ENCODE measurements around the gene TMEM89.
A peak's percentile ranks its signal among the peaks of the same experiment; 100 is the strongest.

Gene TMEM89

DNA sequence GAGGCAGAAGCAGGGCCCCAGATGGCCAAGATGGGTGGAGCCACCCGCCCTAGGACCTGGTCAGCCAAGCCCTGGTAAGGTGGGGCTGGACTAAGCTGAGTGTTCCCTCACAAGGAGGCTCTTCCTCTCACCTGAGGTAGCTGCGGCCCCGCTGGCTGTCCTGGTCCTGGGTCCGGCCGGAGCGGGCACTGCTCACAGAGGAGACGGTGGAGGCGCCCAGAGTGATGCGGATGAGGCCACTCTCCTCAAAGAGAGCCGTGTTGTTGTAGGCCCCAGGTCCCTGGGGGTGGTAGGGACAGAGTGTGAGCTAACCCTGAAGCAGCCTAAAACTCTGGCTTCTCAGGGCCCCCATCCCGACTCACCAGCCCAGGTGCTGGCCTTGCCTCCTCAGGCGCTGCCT is 21.0 kb upstream of the TMEM89 start:
- DNase-seq (ENCODE audit: low spot score) = no peak

- DNase-seq (ENCODE audit: low spot score) = no peak
Observed at GRCh38 chr3:48641396-48641795, 19.8 kb upstream of the TMEM89 start.

DNA sequence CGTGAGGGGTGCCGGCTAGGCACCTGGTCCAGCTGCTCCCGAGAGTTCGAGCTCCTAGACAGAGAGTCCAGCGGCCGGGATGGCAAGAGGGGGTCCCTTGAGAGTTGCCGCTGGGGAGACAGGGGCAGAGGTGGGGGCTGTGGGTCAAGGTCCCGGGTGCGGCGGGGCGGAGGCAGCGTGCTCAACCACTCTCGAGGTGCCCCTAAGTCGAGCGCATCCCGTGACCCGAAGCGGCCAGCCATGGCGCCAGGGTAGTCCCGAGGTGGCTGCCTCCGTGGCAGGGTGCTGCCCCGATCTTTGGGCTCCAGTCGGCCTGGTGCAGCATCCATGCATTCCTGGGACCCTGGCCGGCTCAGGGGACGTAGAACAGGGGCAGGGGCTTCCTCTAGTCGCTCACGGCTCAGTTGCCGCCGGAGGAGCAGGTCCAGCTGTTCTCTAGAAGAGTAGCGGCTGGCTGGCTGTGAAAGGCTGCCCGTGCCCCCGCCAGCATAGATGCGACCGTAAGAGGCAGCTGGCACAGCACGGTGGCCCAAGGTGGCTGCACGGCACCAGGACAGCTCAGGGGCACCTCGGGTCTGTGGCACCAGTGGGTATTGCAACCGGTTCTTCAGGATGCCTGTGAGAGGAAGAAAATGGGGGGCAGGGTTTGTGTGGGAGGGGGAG is 18.5 kb upstream of the TMEM89 start:
- DNase-seq (ENCODE audit: low spot score) = no peak

GRCh38 chr3:48637305-48637704 is 15.7 kb upstream of the TMEM89 start:
- DNase-seq (ENCODE audit: low spot score) = no peak

DNA sequence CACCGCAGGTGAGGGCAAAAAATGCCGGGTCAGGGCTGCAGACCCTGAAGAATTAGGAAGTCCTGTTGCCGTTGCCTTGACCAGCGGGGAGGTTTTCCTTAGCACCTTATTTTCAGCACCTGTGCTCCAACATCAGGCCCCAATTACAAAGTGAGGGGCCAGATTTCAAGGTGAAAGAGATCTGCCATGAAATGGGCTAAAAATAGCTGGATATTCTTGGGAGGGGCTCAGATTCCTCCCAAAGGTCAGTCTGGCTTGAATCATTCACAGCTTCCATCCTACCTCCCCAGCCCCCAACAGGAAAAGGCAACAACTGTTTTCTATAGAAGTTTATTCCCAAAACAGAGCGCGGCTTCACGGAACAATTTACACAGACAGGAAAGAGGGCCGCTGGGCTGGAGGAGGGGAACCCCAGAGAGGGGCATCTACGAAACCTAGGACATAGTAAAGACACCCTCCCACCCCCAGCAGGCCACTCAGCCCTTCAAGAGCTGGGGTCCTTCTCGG is 14.6 kb upstream of the TMEM89 start:
- DNase-seq (ENCODE audit: low spot score) = no peak

DNA sequence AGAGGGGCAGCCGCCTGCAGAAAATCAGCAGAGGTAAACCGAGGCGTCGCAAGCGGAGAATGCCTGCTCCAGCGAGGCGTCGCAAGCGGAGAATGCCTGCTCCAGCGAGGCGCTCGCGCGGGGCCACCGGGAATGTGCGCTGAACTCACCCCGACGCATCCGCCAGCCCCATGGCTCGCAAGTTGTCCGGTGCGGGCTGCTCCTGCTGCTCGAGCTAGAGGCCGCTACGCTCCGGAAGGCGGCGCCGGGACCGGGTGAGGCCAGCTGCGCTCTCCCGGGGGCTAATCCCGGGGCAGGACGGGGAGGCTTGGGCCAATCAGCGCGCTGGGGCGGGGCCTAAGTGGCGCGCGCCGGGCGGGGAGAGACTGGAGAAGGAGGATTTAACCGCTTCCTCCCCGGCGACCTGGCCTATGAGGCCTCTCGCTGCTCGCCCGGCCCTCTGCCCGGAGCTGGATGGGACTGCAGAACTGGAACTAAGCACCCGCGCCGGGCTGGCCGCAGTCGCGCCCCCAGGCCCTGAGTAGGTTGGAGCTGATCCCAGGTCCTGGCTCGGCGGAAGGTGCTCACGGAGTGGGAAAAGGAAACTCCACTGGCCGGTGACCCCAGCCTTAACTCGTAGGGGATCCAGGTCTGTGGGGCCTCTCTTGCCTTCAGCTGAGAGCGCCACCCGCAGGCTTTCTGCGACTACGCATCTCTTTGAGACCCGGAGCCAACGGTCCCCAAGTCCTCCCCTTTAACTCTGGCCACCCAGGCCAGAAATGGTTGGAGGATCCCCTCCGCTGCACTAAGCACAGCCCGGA is 13.9 kb upstream of the TMEM89 start, which contains the start of gene SLC26A6:
Gene SLC26A6, minus strand, starts transcription at position 240 of the 800 bp plus-strand sequence. Its CDS starts 68 bp downstream, at position 172.
- DNase-seq (ENCODE audit: low spot score) = peak; percentile 95

DNA sequence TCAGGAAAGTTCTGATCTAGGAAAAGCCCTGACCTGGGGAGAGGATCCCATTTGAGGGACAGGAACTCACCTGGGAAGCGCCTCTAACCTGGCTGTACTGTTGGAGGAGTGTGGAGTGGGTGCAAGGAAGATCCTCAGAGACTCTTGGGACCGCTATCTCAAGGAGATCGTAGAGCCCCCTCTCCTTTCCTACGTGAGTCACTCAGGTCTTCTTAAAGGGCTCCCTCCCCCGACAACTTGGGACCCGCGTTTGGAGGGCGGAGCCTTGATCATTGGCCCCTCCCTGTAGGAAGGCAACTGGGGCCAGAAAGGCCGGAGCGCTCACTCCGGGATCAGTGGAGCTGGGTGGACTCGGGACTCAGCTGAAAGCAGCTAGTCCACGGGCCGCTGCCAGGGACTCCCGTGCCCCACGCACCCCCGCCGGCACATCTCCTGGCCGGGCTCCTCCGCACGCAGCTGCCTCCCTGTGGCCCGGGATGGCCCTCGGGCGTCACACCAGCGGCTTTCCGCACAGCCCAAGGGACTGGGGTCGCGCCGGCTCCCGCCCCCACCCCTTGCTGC is 13.2 kb upstream of the TMEM89 start:
- DNase-seq (ENCODE audit: low spot score) = peak; percentile 74

GRCh38 chr3:48633743-48634142 is 12.2 kb upstream of the TMEM89 start:
- DNase-seq (ENCODE audit: low spot score) = no peak

DNA sequence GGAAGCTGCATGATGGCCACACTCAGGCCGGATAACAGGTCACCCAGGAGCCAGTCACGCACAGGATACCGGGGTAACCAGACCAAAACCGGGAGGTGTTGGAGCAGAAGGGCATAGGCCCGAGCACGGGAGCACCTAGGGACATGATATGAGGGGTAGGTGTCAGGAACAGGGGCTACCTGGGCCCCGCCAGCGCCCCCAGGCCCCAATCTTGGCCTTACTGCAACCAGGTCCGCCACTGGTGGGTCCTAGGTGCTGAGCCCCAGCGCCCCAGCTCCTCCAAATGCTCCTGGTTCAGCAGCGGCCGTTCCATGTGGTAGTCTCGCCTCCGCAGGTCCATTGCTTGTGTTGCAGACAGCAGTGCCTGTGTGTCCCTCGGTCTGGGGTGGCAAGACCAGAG is 11.7 kb upstream of the TMEM89 start:
- DNase-seq (ENCODE audit: low spot score) = no peak

GRCh38 chr3:48631516-48632448 is 10.2 kb upstream of the TMEM89 start:
- no peak for DNase-seq (ENCODE audit: low spot score)

DNA sequence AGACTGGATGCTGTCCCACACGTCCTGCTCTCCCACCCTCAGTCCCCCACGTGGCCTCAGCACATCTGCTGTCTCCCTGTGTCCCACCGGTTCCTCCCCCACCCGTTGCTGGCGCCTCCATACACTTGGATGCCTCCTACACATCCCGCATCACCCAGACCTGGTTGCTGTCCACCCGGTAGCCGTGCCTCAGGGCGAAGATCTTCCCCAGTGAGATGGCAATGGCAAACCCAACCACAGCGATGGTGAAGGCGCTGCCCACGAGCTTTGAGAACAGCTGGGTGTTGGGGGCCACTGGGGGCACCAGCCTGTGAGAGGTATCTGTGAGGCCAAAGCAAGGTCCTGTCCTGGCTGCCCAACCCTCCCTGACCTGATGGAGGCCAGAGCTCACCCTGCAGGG is 9.3 kb upstream of the TMEM89 start:
- no peak for DNase-seq (ENCODE audit: low spot score)

DNA sequence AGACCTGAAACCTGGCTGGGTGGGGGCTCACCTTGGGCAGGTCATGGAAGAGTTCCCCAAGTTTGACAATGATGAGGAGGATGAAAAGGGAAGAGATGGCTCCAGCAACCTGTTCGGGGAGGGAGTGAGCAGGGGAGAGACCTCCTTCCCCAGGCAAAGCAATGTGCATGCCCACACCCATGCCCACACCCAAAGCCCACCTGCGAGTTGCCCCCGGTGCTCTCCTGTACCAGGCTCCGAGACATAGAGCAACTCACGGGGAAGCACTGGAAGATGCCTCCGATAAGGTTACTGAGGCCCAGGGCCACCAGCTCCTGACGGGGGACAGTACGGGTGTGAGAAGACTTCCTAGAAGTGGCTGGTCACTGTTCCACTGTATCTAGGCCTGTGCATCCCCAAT is 8.8 kb upstream of the TMEM89 start:
- DNase-seq (ENCODE audit: low spot score) = no peak

DNA sequence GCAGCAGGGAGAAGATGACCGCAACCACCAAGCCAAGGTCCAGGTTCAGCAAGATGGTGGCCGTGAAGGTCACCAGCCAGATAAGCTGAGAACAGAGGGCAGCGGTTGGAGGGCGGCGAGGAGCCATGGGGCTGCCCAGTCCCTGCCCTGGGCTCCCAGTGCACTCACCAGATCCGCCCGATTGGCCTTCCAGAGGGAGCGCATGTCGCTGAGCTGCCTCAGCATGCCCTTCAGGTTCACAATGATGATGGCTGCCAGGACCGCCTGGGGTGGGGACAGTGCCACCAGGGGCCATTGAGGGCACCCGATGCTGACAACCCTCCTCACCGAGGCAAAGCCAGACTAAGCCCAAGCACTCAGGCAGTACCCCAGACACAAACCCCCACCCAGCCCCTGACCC is 8.3 kb upstream of the TMEM89 start:
- DNase-seq (ENCODE audit: low spot score) = no peak

DNA sequence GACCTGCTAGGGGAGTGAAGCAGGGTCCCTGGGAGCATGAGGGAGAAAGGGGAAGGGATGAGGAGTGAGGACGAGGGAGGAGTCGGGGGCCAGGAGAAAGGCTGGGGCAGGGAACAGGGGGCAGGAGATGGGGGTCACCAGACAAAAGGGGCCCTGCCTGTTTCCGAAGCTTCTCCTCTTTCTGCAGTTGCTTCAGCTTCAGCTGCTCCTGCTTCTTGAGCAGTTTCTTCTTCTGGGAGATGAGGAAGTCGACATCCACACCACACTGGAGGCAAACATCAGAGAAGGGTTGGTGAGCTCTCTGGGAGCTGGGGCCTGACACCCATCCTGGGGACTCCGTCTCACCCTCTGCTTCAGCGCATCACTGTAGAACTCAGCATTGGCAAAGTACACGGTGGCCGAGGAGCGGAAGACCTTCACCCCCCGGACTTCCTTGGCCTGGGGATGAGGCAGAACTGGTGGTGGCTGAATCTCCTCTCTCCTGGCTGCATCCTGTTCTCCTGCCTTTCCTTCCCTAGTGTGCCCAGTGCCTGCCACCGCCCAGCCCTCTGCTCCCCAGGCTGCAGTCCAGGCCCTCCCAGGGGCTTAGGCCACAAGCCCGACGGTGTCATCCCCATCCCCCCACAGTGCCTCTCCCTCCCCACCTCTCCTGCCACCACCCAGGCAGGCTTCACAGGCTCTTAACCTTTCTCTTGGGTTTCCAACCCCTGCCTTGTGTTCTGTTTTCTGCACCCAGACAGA is 6.9 kb upstream of the TMEM89 start:
- no peak for DNase-seq (ENCODE audit: low spot score)

GRCh38 chr3:48625600-48625999 is 4.0 kb upstream of the TMEM89 start:
- DNase-seq (ENCODE audit: low spot score) = no peak

DNA sequence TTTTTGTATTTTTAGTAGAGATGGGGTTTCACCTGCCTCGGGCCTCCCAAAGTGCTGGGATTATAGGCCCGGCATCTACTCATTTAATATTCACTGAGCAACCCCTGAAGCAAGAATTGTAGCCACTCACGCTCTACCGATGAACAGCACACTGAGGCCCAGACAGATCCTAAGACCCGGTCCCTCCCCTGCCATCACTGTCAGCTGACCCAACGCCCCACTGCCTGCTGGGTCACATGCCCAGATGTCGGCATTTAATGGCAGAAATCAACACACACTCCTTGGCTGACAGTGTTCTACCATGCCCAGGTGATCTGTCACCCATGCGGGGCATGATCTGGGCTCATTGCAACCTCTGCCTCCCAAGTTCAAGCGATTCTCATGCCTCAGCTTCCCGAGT is 3.2 kb upstream of the TMEM89 start:
- DNase-seq (ENCODE audit: low spot score) = no peak

- no peak for DNase-seq (ENCODE audit: low spot score)
Observed at GRCh38 chr3:48623851-48624547, 2.4 kb upstream of the TMEM89 start.

DNA sequence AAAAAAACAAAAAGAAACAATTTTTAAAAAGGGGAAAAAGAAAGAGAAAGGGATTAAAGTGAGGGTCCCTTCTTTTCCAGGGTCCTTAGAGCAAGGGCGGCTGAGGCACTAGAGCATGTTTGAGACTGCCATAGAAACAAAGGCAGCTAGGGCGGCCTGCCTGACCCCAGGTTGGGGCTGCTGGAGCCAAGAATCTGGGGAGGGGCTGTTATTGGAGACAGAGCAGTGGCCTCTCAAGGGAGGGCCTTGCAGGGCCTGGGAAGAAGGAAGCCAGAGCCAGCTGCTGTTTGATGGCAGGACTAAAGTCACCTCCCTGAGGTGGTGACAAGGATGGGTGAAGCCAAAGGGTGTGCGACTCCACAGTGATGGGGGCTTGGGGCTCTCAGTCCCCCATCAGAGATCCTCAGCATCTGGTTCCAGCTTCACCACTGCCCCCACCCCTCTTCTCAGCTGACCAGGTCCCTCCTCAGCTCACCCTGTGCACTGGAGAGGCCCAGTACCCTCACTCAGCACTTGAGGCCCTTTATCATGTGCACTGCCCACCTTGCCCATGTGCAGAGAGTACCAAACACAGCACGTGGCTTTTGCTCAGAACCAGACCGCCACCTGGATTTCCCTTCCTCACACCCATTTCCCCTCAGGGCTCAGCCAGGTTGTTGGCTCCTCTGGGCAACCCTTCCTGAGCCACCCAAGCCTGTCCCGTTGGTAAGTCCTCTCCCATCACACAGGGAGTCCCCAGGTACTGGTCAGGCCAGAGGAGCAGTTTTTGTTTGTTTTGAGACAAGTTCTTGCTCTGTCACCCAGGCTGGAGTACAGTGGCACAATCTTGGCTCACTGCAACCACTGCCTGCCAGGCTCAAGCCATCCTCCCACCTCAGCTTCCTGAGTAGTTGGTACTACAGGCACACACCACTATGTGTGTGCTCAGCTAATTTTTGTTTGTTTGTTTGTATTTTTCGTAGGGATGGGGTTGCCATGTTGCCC is 1.7 kb downstream of the TMEM89 start:
- DNase-seq (ENCODE audit: low spot score) = no peak

GRCh38 chr3:48617559-48617958 is 4.0 kb downstream of the TMEM89 start:
- no peak for DNase-seq (ENCODE audit: low spot score)

Data from SK-N-DZ (cell line).